ENCODE data around the gene SYNGR3. TPM values are rescaled to one million over a fixed set of nuclear protein-coding genes. Genes with fewer than 3 reads are reported as not detected.
A peak's percentile ranks its signal among the peaks of the same experiment; 100 is the strongest.

The SYNGR3 gene
- total and polyA plus RNA-seq, 2 of the 13 experiments (the other 11 are each of a cell fraction or from before 2014, with no cell fraction given) = 0.97 to 5.7 TPM

- TF ChIP-seq ZXDC (CRISPR knock-in tag; IDR thresholded peaks at IDR 0.05) (peak; percentile 55; the same call in 1 of the 2 replicates), EEA1 (CRISPR knock-in tag; IDR thresholded peaks at IDR 0.05; ENCODE audit: borderline replicate concordance) (no peak), ZNF607 (CRISPR knock-in tag; IDR thresholded peaks at IDR 0.05; ENCODE audit: borderline replicate concordance) (peak; percentile 91), NONO (IDR thresholded peaks at IDR 0.05) (no peak), NONO (CRISPR knock-in tag; conservative IDR thresholded peaks at IDR 0.05) (peak; percentile 87), ASH2L (IDR thresholded peaks at IDR 0.05; ENCODE audit: insufficient read length, low read depth, low read length) (peak; percentile 54), ATRX (CRISPR knock-in tag; IDR thresholded peaks at IDR 0.05; ENCODE audit: borderline replicate concordance) (no peak), ZNF124 (CRISPR knock-in tag; IDR thresholded peaks at IDR 0.05) (0 out of 2 replicates have a peak, but pooled peaks have one; percentile 24), HNF1A (IDR thresholded peaks at IDR 0.05; ENCODE audit: low read depth) (no peak), HNF1A (CRISPR knock-in tag; IDR thresholded peaks at IDR 0.05; ENCODE audit: borderline replicate concordance) (peak; percentile 41; the same call in 1 of the 2 replicates), CTCF (CRISPR knock-in tag; IDR thresholded peaks at IDR 0.05) (peak; percentile 82), ELF4 (CRISPR knock-in tag; IDR thresholded peaks at IDR 0.05; ENCODE audit: borderline replicate concordance) (peak; percentile 72; the same call in 1 of the 2 replicates), KLF12 (CRISPR knock-in tag; IDR thresholded peaks at IDR 0.05; ENCODE audit: borderline replicate concordance) (peak; percentile 87; the same call in 1 of the 2 replicates), RARA (CRISPR knock-in tag; IDR thresholded peaks at IDR 0.05) (peak; percentile 51; the same call in 1 of the 2 replicates), SALL1 (CRISPR knock-in tag; IDR thresholded peaks at IDR 0.05) (peak; percentile 81), JARID2 (CRISPR knock-in tag; IDR thresholded peaks at IDR 0.05; ENCODE audit: insufficient replicate concordance) (peak; percentile 69), ZNF816 (CRISPR knock-in tag; IDR thresholded peaks at IDR 0.05; ENCODE audit: borderline replicate concordance) (peak; percentile 66; the same call in 1 of the 2 replicates), CBX5 (CRISPR knock-in tag; IDR thresholded peaks at IDR 0.05; ENCODE audit: borderline replicate concordance) (no peak)
These were observed 30.3 kb upstream of the SYNGR3 start, which contains the start of gene NDUFB10 (continued) for GRCh38 chr16:1959269-1960039.

Data from HepG2 (cell line).